Measurements from ENCODE around the gene DHRS7B. TPM values are rescaled to one million over a fixed set of nuclear protein-coding genes. Genes with fewer than 3 reads are reported as not detected.

Gene DHRS7B
- total and polyA plus RNA-seq, 2 of the 13 experiments (the other 11 are each of a cell fraction or from before 2014, with no cell fraction given) = 20.0 to 35.8 TPM

- Histone ChIP-seq H3K9ac (ENCODE audit: insufficient read depth, low read depth, low read length) (no peak overlapping the region), H4K20me1 (ENCODE audit: insufficient read depth, low read length) (no peaks in the 10 kb centered on the region), H2AFZ (ENCODE audit: low read length) (no peak overlapping the region), H3K36me3 (replicated peaks in 1 of 2; ENCODE audit: control insufficient read depth in 1 of 2, insufficient read depth in 2 of 2, low read length in 2 of 2) (no peaks in the 10 kb centered on the region), H3K4me3 (replicated peaks in 1 of 3; ENCODE audit: insufficient read depth in 1 of 3, low read depth in 2 of 3, low read length in 3 of 3) (no peak overlapping the region), H3K4me2 (ENCODE audit: low read depth, low read length) (no peak overlapping the region), H3K27ac (ENCODE audit: extremely low read length, insufficient read depth, low read length) (no peak overlapping the region), H3K4me1 (ENCODE audit: insufficient read depth, low read length) (peaks cover 12% of the 10 kb centered on the region), H3K79me2 (ENCODE audit: insufficient read depth, low read length) (no peaks in the 10 kb centered on the region), H3K9me3 (ENCODE audit: low read length) (no peaks in the 10 kb centered on the region), H3K27me3 (ENCODE audit: control insufficient read depth in 1 of 2, insufficient read depth in 2 of 2, low read length in 2 of 2) (no peaks in the 10 kb centered on the region)
- WGBS (ENCODE audit: low lambda C conversion rate) = 100% methylated on average over 1 of the region's 1 CpG
- ChIA-PET CTCF (ENCODE audit: low intra/inter-chr PET ratio, low total read pairs) (no interaction called here), POLR2A (no interaction called here)
- intact Hi-C loops (cut with micrococcal nuclease; ENCODE audit: unreplicated experiment) (no loop called here), in situ Hi-C loops (cut with HindIII; ENCODE audit: extremely low pct_ligation_motif_present, low pct_unique_long_range_greater_than_20kb) (no loop called here)
- no peak for ATAC-seq
- no TSS peak for BruUV-seq (replicated peaks)
- no peak for FAIRE-seq
- no peak for TF ChIP-seq AGO2 (optimal IDR thresholded peaks at IDR 0.05; ENCODE audit: low read depth, low read length)
- no peak for TF ChIP-seq ZNF326 (CRISPR knock-in tag; IDR thresholded peaks at IDR 0.05; ENCODE audit: borderline replicate concordance)
- no peak for TF ChIP-seq HBP1 (CRISPR knock-in tag; IDR thresholded peaks at IDR 0.05; ENCODE audit: low read depth)
- TF ChIP-seq NCOA5 (CRISPR knock-in tag; IDR thresholded peaks at IDR 0.05) = no peak
- TF ChIP-seq ARNTL (CRISPR knock-in tag; IDR thresholded peaks at IDR 0.05) = no peak
- TF ChIP-seq TGIF2 (CRISPR knock-in tag; IDR thresholded peaks at IDR 0.05) = no peak
- no peak for TF ChIP-seq MEIS1 (CRISPR knock-in tag; IDR thresholded peaks at IDR 0.05; ENCODE audit: borderline replicate concordance)
- no peak for TF ChIP-seq PRDM15 (CRISPR knock-in tag; IDR thresholded peaks at IDR 0.05)
- DNase-seq (ENCODE audit: low spot score) = no peak
Measured at GRCh38 chr17:21157586-21158370, 31.0 kb downstream of the DHRS7B start.
